SKM-1 (cell line): ENCODE measurements around the gene COTL1.

ENCODE experiments used
- DNase-seq: peaks from one replicate; lab custom pipeline; 2025; ENCODE audit not compliant: unreplicated experiment; lab: John Stamatoyannopoulos, UW

COTL1 gene, protein sequence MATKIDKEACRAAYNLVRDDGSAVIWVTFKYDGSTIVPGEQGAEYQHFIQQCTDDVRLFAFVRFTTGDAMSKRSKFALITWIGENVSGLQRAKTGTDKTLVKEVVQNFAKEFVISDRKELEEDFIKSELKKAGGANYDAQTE

DNA sequence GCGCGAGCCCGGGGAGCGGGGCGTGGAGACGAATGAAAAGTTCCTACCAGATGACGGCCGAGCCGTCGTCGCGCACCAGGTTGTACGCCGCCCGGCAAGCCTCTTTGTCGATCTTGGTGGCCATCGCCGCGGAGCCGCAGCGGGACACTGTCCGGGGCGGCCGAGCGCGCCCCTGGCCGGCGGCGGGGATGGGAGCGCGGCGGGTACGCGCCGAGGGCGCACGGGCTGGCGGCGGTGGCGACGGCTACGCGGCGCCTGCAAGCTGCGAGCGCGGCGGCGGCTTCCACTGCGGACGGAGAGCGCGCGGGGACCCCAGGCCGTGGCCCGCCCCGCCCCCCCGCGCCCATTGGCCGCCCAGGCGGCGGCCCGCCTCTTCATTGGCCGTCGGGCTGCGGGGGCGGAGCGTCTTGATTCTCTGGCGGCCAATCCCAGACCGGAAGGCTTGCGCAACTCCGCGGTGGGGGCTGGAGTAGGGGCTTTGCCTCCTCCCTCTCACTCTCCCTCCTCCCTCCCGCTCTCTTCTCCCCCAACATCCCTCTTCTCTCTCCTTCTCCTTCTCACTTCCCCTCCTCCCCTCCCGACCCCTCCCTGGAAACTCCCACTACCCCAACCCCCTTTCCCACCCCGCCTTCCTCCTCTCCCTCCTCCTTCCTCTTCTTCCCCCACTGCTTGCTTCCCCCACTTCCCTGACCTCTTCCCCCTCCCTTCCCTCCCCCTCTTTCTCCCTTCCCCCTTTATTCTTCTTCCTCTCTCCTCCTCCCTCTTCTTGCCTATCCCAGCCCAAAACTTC lies at the start of gene COTL1:
TSS of gene COTL1 (minus strand) at position 288 of the 790 bp plus-strand sequence. CDS start at position 124, 164 bp downstream.
- peak; percentile 96 for DNase-seq

DNA sequence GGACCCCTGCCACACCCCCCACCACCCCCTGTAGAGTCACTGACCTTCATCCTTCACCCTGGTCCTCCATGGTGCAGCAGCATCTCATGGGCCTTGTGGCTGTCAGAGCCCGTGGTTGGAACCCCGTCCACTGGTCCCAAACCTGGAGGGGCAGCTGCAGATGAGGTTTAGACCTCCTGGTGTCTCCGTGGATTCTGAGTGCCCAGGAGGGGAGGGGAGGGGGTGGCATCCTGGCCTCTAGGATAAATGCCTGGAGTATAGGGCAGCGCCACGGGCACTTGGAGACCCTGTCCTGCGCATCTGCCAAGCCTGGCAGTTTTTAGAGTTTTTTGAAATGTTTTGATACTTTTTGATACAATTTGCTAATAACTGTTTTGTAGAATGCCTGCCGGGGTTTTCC lies 48.0 kb upstream of the COTL1 start:
- DNase-seq: no peak

DNA sequence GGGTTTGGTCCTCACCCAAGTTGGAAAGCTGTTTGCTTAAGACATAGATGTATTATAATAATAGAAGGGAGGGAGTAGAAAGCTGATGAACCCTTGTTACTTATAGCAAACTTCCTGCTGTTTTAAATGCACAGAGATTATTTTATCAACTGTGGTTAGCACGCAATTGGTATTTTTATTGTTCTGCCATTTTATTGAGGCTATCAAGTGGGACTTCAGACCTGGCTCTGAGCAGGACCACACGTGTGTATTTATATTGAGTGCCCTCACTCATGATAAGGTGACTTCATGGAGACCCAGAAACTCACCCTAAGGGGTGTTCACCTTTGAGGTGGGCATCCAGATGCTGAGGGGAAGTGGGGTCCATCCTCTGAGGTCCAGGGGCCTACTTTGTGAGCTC lies 47.5 kb upstream of the COTL1 start:
- DNase-seq: no peak

DNA sequence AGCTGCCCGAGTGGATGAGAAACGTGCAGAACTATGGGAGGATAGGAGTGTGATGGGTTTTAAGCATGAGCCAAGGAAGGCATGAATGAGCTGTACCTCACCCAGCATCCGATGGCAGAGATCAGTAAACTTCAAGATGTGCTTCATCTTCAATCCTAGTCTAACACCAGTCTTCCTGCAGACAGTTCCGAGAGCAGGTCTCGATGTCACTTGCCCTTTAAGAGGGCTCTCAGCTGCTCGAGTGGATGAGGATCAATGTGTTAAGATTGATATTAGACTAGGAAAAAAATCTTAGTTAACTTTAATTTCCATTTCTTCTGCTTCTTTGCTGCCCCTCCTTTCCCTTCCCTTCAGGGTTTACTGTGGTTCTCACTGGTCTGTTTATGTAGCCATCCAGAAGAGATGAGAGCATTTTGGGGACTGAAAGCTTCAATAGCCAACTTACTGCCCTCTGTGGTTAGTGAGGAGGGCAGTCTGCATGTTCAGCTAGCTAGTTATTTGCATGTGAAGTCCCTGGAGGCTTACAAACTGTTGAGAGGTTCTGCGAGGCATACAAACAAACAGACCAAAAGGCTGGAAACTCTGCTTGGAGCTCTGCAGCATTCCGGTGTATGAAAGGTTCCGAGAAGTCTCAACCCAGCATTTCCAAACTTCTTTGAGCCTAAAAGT lies 45.7 kb upstream of the COTL1 start:
- DNase-seq: no peak

- DNase-seq: no peak
Measured at GRCh38 chr16:84662471-84662870, 44.6 kb upstream of the COTL1 start.

DNA sequence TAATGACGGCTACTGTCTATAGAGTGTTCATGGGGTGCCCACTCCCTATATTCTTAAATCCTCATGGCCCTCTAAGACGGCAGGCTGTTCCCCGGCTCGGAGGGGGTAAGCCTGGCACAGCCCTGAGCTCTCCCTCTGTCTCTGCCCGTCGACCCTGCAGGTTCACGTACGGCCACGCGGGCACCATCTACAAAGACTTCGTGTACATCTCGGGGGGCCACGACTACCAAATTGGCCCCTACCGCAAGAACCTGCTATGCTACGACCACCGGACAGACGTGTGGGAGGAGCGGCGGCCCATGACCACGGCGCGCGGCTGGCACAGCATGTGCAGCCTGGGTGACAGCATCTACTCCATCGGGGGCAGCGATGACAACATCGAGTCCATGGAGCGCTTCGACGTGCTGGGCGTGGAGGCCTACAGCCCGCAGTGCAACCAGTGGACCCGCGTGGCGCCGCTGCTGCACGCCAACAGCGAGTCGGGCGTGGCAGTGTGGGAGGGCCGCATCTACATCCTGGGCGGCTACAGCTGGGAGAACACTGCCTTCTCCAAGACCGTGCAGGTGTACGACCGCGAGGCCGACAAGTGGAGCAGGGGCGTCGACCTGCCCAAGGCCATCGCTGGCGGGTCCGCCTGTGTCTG lies 43.7 kb upstream of the COTL1 start:
- no peak for DNase-seq

DNA sequence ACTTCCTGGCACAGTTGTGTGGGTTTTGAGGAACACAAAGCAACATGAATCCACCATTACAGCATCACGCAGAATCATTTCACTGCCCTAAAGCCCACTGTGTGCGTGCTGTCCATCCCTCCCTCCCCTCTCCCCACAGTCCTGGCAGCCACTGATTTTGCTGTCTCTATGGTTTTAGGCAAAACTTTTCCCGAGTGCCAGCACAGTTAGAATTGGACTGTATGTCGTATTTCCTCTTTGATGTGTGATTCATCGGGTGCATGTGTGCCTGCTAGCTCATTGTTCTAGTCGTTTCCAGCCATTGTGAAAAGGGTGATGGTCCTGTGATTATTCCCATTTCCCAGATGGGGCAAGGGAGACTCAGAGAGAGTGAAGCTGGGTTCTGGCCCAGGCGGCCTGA lies 43.1 kb upstream of the COTL1 start:
- DNase-seq: no peak

DNA sequence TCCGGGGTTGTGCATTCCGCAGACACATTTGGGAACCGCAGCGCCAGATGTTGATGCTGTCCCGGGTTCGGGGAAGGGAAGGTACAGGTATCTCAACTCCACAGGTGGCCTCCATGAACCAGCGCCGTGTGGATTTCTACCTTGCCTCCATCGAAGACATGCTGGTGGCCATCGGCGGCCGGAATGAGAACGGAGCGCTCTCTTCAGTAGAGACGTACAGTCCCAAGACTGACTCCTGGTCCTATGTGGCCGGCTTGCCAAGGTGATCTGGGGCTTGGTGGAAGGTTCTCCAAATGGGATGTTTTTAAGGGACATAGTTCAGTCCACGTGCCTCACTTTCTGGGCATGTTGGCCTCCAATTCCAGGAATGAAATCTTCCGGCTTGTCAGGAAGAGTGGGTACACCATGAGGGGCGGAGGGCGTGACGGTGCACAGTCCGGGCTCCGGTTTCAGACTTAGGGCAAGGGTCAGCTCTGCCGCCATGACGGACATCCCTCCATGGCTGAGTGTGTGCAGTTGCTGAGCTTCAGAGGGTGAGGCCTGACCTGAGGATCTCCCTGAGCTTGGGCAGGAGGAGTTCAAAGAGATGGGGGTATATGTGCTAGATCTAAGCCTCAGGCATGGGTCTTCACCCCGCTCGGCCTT lies 41.9 kb upstream of the COTL1 start:
- no peak for DNase-seq

GRCh38 chr16:84658690-84659089 lies 40.8 kb upstream of the COTL1 start:
- no peak for DNase-seq

DNA sequence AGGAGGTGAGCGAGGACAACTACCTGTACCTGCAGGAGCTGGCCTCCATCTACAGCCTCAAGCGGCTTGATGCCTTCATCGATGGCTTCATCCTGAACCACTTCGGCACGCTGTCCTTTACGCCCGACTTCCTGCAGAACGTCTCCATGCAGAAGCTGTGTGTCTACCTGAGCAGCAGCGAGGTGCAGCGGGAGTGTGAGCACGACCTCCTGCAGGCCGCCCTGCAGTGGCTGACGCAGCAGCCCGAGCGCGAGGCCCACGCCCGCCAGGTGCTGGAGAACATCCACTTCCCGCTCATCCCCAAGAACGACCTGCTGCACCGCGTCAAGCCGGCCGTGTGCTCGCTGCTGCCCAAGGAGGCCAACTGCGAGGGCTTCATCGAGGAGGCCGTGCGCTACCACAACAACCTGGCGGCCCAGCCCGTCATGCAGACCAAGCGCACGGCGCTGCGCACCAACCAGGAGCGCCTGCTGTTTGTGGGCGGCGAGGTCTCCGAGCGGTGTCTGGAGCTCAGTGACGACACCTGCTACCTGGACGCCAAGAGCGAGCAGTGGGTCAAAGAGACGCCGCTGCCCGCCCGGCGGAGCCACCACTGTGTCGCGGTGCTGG lies 39.5 kb upstream of the COTL1 start:
- DNase-seq: no peak

DNA sequence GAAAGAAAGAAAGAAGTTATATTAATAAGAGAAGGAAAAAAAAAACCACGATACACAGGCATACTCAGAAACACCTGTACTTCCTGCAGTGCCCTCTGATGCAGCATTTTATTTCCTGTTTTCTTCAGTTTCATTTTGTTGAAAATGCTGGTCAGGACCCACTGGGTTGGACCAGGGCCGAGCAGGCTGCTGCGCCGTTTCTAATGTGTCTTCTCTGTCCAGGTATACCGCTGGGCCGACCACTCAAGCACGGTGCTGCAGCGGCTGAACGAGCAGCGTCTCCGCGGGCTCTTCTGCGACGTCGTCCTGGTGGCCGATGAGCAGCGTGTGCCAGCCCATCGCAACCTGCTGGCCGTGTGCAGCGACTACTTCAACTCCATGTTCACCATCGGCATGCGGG lies 38.8 kb upstream of the COTL1 start:
- DNase-seq: no peak

- no peak for DNase-seq
Measured at GRCh38 chr16:84654998-84655397, 37.1 kb upstream of the COTL1 start.

DNA sequence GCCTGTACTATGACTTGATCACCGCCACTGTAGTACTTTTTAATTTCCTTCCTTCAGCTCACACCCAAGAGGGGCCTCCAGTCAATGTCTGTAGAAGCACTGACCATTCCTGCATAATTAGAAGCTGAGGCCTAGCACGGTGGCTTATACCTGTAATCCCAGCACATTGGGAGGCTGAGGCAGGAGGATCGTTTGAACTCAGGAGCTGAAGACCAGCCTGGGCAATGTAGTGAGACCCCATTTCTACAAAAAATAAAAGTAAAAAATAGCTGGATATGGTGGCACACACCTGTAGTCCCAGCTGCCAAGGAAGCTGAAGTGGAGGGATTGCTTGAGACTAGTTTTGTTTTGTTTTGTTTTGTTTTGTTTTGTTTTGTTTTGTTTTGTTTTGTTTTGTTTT lies 36.4 kb upstream of the COTL1 start:
- DNase-seq: no peak

- DNase-seq: no peak
Measured at GRCh38 chr16:84652566-84652965, 34.7 kb upstream of the COTL1 start.

GRCh38 chr16:84650062-84650991 lies 32.4 kb upstream of the COTL1 start:
- no peak for DNase-seq

DNA sequence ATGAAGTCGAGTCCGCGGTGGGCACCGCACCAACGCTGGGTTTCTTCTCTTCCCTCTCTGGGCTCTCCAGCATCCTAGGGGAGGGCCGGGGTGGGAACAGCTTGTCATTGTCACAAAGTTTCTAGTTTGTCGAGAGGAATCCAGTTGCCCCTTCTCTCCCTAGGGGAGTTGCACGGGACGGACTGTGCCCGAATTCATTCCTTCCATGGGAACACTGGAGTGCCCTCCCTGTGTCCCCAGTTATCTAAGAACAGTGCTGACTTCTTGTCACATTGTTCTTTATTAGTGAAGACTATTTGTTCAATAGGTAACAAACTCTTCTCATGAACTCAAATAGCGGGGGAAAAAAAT lies 31.6 kb upstream of the COTL1 start:
- DNase-seq: no peak

- DNase-seq: no peak
Measured at GRCh38 chr16:84648595-84649510, 31.0 kb upstream of the COTL1 start.

- no peak for DNase-seq
Measured at GRCh38 chr16:84647828-84648594, 30.1 kb upstream of the COTL1 start, which contains the start of gene KLHL36. Gene KLHL36, plus strand, starts transcription at chr16:84648511. Its CDS starts 2,357 bp downstream, at chr16:84650868.
